ENCODE data around the gene ONECUT1. TPM values are rescaled to one million over a fixed set of nuclear protein-coding genes. Genes with fewer than 3 reads are reported as not detected.

ONECUT1 gene
- total RNA-seq, 4 donors from 2014 or later, result not detected

DNA sequence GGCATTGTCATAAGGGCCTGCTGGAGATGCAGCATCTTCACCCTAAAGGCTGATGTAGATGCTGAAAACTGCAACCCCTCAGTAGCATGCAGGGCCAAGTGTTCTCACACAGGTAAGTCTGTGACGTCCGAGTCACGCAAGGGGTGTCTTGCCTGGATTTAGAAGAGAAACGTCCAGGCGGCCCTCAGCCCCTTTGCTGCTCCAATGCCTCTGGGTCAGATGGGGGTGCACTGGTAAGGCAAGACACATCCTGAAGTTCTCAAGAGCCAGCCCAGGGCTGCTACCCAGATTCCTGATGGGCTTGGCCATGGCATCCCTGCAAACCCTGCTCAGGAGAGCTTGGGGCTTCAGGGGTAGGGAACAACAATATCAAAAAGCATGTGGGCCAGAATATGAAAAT lies 25.4 kb downstream of the ONECUT1 start:
- H3K4me1 ChIP-seq, result peaks cover 0 to 6% of the 10 kb centered on the region in 2 donors
- 82 to 100% methylated on average over 1 to 5 of the region's 5 CpGs for WGBS, 2 donors
- no peaks in the 10 kb centered on the region for H3K36me3 ChIP-seq
- no peak for TF ChIP-seq POLR2A (IDR thresholded peaks at IDR 0.05)
- TF ChIP-seq, protein P1, sequence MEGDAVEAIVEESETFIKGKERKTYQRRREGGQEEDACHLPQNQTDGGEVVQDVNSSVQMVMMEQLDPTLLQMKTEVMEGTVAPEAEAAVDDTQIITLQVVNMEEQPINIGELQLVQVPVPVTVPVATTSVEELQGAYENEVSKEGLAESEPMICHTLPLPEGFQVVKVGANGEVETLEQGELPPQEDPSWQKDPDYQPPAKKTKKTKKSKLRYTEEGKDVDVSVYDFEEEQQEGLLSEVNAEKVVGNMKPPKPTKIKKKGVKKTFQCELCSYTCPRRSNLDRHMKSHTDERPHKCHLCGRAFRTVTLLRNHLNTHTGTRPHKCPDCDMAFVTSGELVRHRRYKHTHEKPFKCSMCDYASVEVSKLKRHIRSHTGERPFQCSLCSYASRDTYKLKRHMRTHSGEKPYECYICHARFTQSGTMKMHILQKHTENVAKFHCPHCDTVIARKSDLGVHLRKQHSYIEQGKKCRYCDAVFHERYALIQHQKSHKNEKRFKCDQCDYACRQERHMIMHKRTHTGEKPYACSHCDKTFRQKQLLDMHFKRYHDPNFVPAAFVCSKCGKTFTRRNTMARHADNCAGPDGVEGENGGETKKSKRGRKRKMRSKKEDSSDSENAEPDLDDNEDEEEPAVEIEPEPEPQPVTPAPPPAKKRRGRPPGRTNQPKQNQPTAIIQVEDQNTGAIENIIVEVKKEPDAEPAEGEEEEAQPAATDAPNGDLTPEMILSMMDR (IDR thresholded peaks at IDR 0.05), result no peak
- H3K9me3 ChIP-seq, result no peaks in the 10 kb centered on the region
- H3K27ac ChIP-seq, result no peak overlapping the region
- no peak for DNase-seq
- H3K27me3 ChIP-seq, result no peaks in the 10 kb centered on the region
- intact Hi-C loops (cut with DNase I), result no loop called here
- H3K4me3 ChIP-seq (replicated peaks in 1 of 3), result no peak overlapping the region

DNA sequence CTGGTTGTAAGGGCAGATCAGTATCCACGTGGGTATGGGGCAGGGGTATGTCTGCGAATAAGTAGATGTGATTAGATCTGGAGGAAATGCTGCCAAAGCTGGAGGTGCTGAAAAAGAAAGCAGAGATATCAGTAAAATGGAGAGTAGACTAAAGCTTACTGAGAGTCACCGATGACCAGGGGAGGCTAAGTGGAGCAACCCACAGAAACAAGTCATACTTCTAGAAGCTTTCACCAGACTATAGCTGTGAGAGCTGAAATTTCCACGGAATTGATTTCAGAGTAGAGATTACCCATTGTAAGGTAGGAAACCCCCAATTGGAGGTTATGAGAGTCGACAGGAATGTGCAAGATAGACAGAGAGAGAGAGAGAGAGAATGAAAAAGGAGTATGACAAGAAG lies 27.5 kb downstream of the ONECUT1 start:
- H3K27ac ChIP-seq, result no peak overlapping the region
- no peaks in the 10 kb centered on the region for H3K27me3 ChIP-seq
- H3K36me3 ChIP-seq, result no peaks in the 10 kb centered on the region
- no peak for TF ChIP-seq POLR2A (IDR thresholded peaks at IDR 0.05)
- TF ChIP-seq, protein P1 (IDR thresholded peaks at IDR 0.05), result no peak
- no peak for DNase-seq
- H3K9me3 ChIP-seq, result no peaks in the 10 kb centered on the region
- H3K4me3 ChIP-seq (replicated peaks in 1 of 3), result no peak overlapping the region
- intact Hi-C loops (cut with DNase I), result no loop called here
- 80 to 82% methylated on average over 5 of the region's 5 CpGs for WGBS, 2 donors
- peaks cover 0 to 6% of the 10 kb centered on the region in 2 donors for H3K4me1 ChIP-seq

DNA sequence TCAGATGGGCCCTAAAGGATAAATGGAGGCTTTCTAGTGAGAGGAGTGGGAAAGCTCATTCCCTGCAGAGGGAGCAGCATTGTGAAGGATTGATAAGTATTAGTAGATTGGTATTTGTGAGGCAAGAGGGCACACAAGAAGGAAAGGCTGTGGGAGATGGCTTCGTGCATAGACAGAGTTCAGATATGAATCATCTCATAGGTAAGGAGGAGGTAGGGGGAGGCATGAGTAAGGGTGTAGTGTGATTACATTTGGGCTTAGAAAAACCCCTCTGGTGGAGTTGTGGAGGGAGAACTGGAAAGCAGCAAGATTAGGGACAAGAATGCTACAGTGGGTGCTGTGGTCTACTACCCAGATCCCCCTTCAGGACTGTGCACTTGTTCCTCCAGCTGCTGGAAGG lies 29.6 kb downstream of the ONECUT1 start:
- intact Hi-C loops (cut with DNase I), result no loop called here
- no peak for TF ChIP-seq POLR2A (IDR thresholded peaks at IDR 0.05)
- TF ChIP-seq, protein P1 (IDR thresholded peaks at IDR 0.05), result no peak

GRCh38 chr15:52759969-52760368 lies 30.2 kb downstream of the ONECUT1 start:
- 82 to 89% methylated on average over 6 of the region's 6 CpGs for WGBS, 2 donors
- intact Hi-C loops (cut with DNase I), result no loop called here
- Histone ChIP-seq H3K36me3 (no peaks in the 10 kb centered on the region), H3K4me1 (no peaks in the 10 kb centered on the region), H3K4me3 (replicated peaks in 1 of 3) (no peak overlapping the region), H3K27me3 (no peaks in the 10 kb centered on the region), H3K27ac (no peak overlapping the region), H3K9me3 (no peaks in the 10 kb centered on the region)
- DNase-seq, result no peak
- no peak for TF ChIP-seq POLR2A (IDR thresholded peaks at IDR 0.05)
- TF ChIP-seq, protein P1 (IDR thresholded peaks at IDR 0.05), result no peak

More for the DNA sequence above, 29.6 kb downstream of the ONECUT1 start:
- H3K4me1 ChIP-seq, result peaks cover 0 to 4% of the 10 kb centered on the region in 2 donors
- H3K4me3 ChIP-seq (replicated peaks in 1 of 3), result no peak overlapping the region
- H3K36me3 ChIP-seq, result no peaks in the 10 kb centered on the region
- 88 to 93% methylated on average over 1 of the region's 1 CpG for WGBS, 2 donors
- H3K27me3 ChIP-seq, result no peaks in the 10 kb centered on the region
- DNase-seq, result no peak
- H3K9me3 ChIP-seq, result no peaks in the 10 kb centered on the region
- no peak overlapping the region for H3K27ac ChIP-seq

DNA sequence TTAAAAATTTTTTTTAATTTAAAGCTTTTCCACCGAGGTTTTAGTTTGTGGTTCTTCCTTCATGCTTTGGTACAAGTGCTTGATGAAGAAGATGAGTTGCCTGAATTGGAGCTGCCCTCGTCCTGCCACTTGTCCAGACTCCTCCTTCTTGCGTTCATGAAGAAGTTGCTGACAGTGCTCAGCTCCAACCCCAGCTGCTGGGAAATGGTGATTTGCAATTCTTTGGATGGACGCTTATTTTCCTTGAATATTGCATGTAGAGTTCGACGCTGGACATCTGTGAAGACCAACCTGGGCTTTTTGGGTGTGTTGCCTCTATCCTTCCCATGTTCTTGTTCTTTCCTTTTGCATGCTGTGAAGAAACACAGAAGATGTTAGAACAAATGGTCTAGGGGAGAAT lies 32.6 kb downstream of the ONECUT1 start:
- H3K4me1 ChIP-seq, result peaks cover 0 to 5% of the 10 kb centered on the region in 2 donors
- 82 to 87% methylated on average over 6 of the region's 6 CpGs for WGBS, 2 donors
- H3K9me3 ChIP-seq, result no peaks in the 10 kb centered on the region
- no peak for DNase-seq
- no peak for TF ChIP-seq POLR2A (IDR thresholded peaks at IDR 0.05)
- TF ChIP-seq, protein P1 (IDR thresholded peaks at IDR 0.05), result no peak
- intact Hi-C loops (cut with DNase I), result no loop called here
- H3K4me3 ChIP-seq (replicated peaks in 1 of 3), result no peak overlapping the region
- no peak overlapping the region for H3K27ac ChIP-seq
- H3K36me3 ChIP-seq, result no peaks in the 10 kb centered on the region
- H3K27me3 ChIP-seq, result no peaks in the 10 kb centered on the region

Data from thyroid gland (tissue), 4 donors.